ENCODE data around the gene TRAF3IP1. TPM values are rescaled to one million over a fixed set of nuclear protein-coding genes. Genes with fewer than 3 reads are reported as not detected.
"Not testable (repeated sequence)": the region's sequence is repeated elsewhere in the genome, so short reads cannot be mapped to it uniquely, and the experiment has no call there.

Gene TRAF3IP1
- 6.6 TPM for polyA plus RNA-seq

- Mint-ChIP-seq H3K27ac (peak within 1 kb of the TSS in 2 of 3 donors; percentile 67 to 92), H3K4me3 (peak within 1 kb of the TSS; percentile 84 to 91 (median 88))
Measured at GRCh38 chr2:238320246-238320647, at the start of gene TRAF3IP1. TRAF3IP1 (plus strand) TSS chr2:238320518; CDS start chr2:238320663, 145 bp downstream.

GRCh38 chr2:238270606-238271005 lies 49.7 kb upstream of the TRAF3IP1 start:
- H3K27ac Mint-ChIP-seq, result no peak overlapping the region
- peaks cover 5% of the 10 kb centered on the region for H3K36me3 Mint-ChIP-seq
- H3K27me3 Mint-ChIP-seq, result no peaks in the 10 kb centered on the region

More at GRCh38 chr2:238320246-238320647, at the start of gene TRAF3IP1:
- Mint-ChIP-seq H3K9me3 (no peaks in the 10 kb centered on the region), H3K36me3 (no peaks in the 10 kb centered on the region), H3K27me3 (peaks cover 8% of the 10 kb centered on the region), H3K4me1 (peaks cover 5 to 14% (median 9%) of the 10 kb centered on the region in 3 donors)

GRCh38 chr2:238271061-238271554 lies 49.2 kb upstream of the TRAF3IP1 start:
- no peaks in the 10 kb centered on the region for H3K27me3 Mint-ChIP-seq
- no peak overlapping the region for H3K4me3 Mint-ChIP-seq
- H3K9me3 Mint-ChIP-seq, result no peaks in the 10 kb centered on the region
- peaks cover 5% of the 10 kb centered on the region for H3K36me3 Mint-ChIP-seq
- no peak overlapping the region for H3K27ac Mint-ChIP-seq
- peaks cover 0 to 4% (median 0%) of the 10 kb centered on the region in 3 donors for H3K4me1 Mint-ChIP-seq

More at GRCh38 chr2:238270606-238271005, 49.7 kb upstream of the TRAF3IP1 start:
- Mint-ChIP-seq H3K4me1 (peaks cover 0 to 4% (median 0%) of the 10 kb centered on the region in 3 donors), H3K9me3 (no peaks in the 10 kb centered on the region), H3K4me3 (no peak overlapping the region)

GRCh38 chr2:238271686-238272085 lies 48.6 kb upstream of the TRAF3IP1 start:
- not testable (repeated sequence) for H3K4me3 Mint-ChIP-seq, H3K9me3 Mint-ChIP-seq, H3K27ac Mint-ChIP-seq, H3K36me3 Mint-ChIP-seq, H3K27me3 Mint-ChIP-seq, H3K4me1 Mint-ChIP-seq

GRCh38 chr2:238272156-238272555 lies 48.2 kb upstream of the TRAF3IP1 start:
- Mint-ChIP-seq H3K27me3 (no peaks in the 10 kb centered on the region), H3K27ac (no peak overlapping the region), H3K4me3 (no peak overlapping the region), H3K4me1 (peaks cover 0 to 4% (median 0%) of the 10 kb centered on the region in 3 donors), H3K9me3 (no peaks in the 10 kb centered on the region), H3K36me3 (peaks cover 2% of the 10 kb centered on the region)

- not testable (repeated sequence) for H3K27me3 Mint-ChIP-seq, H3K27ac Mint-ChIP-seq, H3K9me3 Mint-ChIP-seq, H3K36me3 Mint-ChIP-seq, H3K4me1 Mint-ChIP-seq, H3K4me3 Mint-ChIP-seq
Measured at GRCh38 chr2:238273433-238273832, 46.9 kb upstream of the TRAF3IP1 start.

- Mint-ChIP-seq H3K9me3 (no peaks in the 10 kb centered on the region), H3K27ac (no peak overlapping the region), H3K4me3 (no peak overlapping the region), H3K4me1 (peaks cover 0 to 4% (median 0%) of the 10 kb centered on the region in 3 donors), H3K27me3 (no peaks in the 10 kb centered on the region), H3K36me3 (peaks cover 3% of the 10 kb centered on the region)
Measured at GRCh38 chr2:238274152-238274865, 46.0 kb upstream of the TRAF3IP1 start.

GRCh38 chr2:238277695-238278094 lies 42.6 kb upstream of the TRAF3IP1 start:
- peaks cover 3% of the 10 kb centered on the region for H3K36me3 Mint-ChIP-seq
- peaks cover 9 to 11% (median 10%) of the 10 kb centered on the region in 3 donors for H3K4me1 Mint-ChIP-seq
- H3K9me3 Mint-ChIP-seq, result no peaks in the 10 kb centered on the region
- H3K27ac Mint-ChIP-seq, result no peak overlapping the region
- no peaks in the 10 kb centered on the region for H3K27me3 Mint-ChIP-seq
- no peak overlapping the region for H3K4me3 Mint-ChIP-seq

- Mint-ChIP-seq H3K36me3 (peaks cover 2% of the 10 kb centered on the region), H3K4me1 (peaks cover 18 to 20% (median 18%) of the 10 kb centered on the region in 3 donors), H3K27ac (peak overlapping the region in 1 of 3 donors; percentile 73), H3K9me3 (no peaks in the 10 kb centered on the region), H3K4me3 (no peak overlapping the region), H3K27me3 (no peaks in the 10 kb centered on the region)
Measured at GRCh38 chr2:238278626-238279323, 41.5 kb upstream of the TRAF3IP1 start.

- no peak overlapping the region for H3K27ac Mint-ChIP-seq
- H3K27me3 Mint-ChIP-seq, result no peaks in the 10 kb centered on the region
- peaks cover 4% of the 10 kb centered on the region for H3K36me3 Mint-ChIP-seq
- H3K4me3 Mint-ChIP-seq, result no peak overlapping the region
- peaks cover 19 to 23% (median 19%) of the 10 kb centered on the region in 3 donors for H3K4me1 Mint-ChIP-seq
- no peaks in the 10 kb centered on the region for H3K9me3 Mint-ChIP-seq
Measured at GRCh38 chr2:238279324-238279682, 41.0 kb upstream of the TRAF3IP1 start.

- Mint-ChIP-seq H3K4me1 (peaks cover 19 to 27% (median 22%) of the 10 kb centered on the region in 3 donors), H3K27ac (no peak overlapping the region), H3K4me3 (no peak overlapping the region), H3K9me3 (no peaks in the 10 kb centered on the region), H3K27me3 (no peaks in the 10 kb centered on the region), H3K36me3 (peaks cover 4% of the 10 kb centered on the region)
Measured at GRCh38 chr2:238280083-238280825, 40.1 kb upstream of the TRAF3IP1 start.

GRCh38 chr2:238281826-238282480 lies 38.4 kb upstream of the TRAF3IP1 start:
- Mint-ChIP-seq H3K27ac (peak overlapping the region in 1 of 3 donors; percentile 22), H3K36me3 (peaks cover 4% of the 10 kb centered on the region), H3K4me1 (peaks cover 22 to 29% (median 24%) of the 10 kb centered on the region in 3 donors), H3K9me3 (no peaks in the 10 kb centered on the region), H3K4me3 (peak overlapping the region in 1 of 4 donors; percentile 10), H3K27me3 (no peaks in the 10 kb centered on the region)

- H3K4me3 Mint-ChIP-seq, result peak overlapping the region in 1 of 4 donors; percentile 10
Measured at GRCh38 chr2:238282861-238283738, 37.2 kb upstream of the TRAF3IP1 start.

More at GRCh38 chr2:238282861-238283738, 37.2 kb upstream of the TRAF3IP1 start:
- H3K9me3 Mint-ChIP-seq, result no peaks in the 10 kb centered on the region
- H3K36me3 Mint-ChIP-seq, result peaks cover 4% of the 10 kb centered on the region
- no peaks in the 10 kb centered on the region for H3K27me3 Mint-ChIP-seq
- H3K4me1 Mint-ChIP-seq, result peaks cover 31 to 37% (median 31%) of the 10 kb centered on the region in 3 donors
- H3K27ac Mint-ChIP-seq, result peak overlapping the region in 1 of 3 donors; percentile 18
